ENCODE results near the gene APOL1. TPM values are rescaled to one million over a fixed set of nuclear protein-coding genes. Genes with fewer than 3 reads are reported as not detected.
"Not testable (repeated sequence)": the region's sequence is repeated elsewhere in the genome, so short reads cannot be mapped to it uniquely, and the experiment has no call there.

APOL1 gene
- total RNA-seq, 6 donors from 2014 or later, result 31.9 to 90.5 (median 52.0) TPM

DNA sequence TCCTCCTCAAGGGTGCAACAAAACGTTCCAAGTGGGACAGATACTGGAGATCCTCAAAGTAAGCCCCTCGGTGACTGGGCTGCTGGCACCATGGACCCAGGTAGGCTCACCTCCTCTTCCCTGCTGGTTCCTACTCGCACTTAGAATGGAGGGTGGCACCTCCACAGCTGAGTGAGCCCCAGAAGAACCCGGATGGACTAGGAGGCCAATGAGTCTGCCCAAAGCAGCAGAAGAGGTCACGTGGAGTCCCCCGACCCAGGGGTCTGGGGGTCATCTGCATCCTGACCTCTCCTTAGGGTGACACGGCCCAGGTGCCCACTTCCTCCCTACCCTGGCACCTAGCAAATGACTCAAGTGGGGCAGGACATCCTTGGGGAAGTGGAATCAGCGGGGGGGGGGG is 4.4 kb downstream of the APOL1 start:
- no peak overlapping the region for H3K4me3 ChIP-seq
- peaks cover 0 to 38% (median 14%) of the 10 kb centered on the region in 4 donors for H3K36me3 ChIP-seq
- ATAC-seq (ENCODE audit: low FRiP score in 2 of 2) (no peak), DNase-seq (no peak)
- 83 to 89% methylated on average over 3 to 5 of the region's 8 CpGs for WGBS, 2 donors
- peak overlapping the region in 3 of 4 donors; percentile 50 to 79 (median 68) for H3K27ac ChIP-seq
- H3K9me3 ChIP-seq, result no peaks in the 10 kb centered on the region
- no peak for TF ChIP-seq POLR2A (IDR thresholded peaks at IDR 0.05)
- TF ChIP-seq, protein P1, sequence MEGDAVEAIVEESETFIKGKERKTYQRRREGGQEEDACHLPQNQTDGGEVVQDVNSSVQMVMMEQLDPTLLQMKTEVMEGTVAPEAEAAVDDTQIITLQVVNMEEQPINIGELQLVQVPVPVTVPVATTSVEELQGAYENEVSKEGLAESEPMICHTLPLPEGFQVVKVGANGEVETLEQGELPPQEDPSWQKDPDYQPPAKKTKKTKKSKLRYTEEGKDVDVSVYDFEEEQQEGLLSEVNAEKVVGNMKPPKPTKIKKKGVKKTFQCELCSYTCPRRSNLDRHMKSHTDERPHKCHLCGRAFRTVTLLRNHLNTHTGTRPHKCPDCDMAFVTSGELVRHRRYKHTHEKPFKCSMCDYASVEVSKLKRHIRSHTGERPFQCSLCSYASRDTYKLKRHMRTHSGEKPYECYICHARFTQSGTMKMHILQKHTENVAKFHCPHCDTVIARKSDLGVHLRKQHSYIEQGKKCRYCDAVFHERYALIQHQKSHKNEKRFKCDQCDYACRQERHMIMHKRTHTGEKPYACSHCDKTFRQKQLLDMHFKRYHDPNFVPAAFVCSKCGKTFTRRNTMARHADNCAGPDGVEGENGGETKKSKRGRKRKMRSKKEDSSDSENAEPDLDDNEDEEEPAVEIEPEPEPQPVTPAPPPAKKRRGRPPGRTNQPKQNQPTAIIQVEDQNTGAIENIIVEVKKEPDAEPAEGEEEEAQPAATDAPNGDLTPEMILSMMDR (IDR thresholded peaks at IDR 0.05), result no peak
- H3K4me1 ChIP-seq, result peaks cover 42 to 55% (median 51%) of the 10 kb centered on the region in 4 donors
- no peaks in the 10 kb centered on the region for H3K27me3 ChIP-seq

DNA sequence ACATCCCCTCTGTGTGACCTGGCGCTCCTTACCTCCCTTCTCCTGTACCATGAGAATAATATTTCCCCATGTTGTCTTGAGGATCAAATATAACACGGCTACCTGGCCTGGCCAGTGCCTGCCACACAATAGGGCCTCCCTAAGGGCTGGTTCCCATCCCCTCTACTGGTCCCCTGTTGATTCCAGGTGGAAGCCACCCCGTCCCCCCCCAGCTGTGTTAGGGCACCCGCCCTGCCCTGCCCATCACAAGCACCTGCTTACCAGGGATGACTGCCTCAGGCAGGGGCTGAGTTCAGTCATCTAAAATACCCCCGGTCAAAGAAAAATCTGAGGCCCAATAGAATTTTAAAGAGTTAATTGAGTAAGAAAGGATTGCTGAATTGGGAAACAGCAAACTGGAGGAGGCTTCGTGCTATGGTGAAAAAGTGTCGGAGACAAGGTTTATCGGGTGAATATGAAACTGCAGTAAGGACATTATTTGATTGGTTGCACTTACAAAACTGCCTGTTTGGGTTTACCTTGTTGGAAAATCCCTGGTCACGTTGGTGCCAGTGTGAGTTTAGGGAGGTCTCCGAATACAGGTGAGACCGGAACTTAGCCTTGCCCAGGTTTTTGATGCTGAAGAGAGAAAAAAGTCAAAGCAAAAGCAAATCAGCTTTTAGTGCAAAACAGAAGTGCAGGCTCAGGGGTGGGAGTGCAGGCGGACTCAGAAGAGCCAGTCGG is 5.2 kb downstream of the APOL1 start:
- peak overlapping the region; percentile 6 to 79 (median 59) for H3K27ac ChIP-seq
- DNase-seq (peak in 1 of 2 donors; percentile 36), ATAC-seq (ENCODE audit: low FRiP score in 2 of 2) (no peak)
- peaks cover 37 to 51% (median 47%) of the 10 kb centered on the region in 4 donors for H3K4me1 ChIP-seq
- no peaks in the 10 kb centered on the region for H3K9me3 ChIP-seq
- WGBS, 2 donors, result 84 to 87% methylated on average over 13 of the region's 13 CpGs
- TF ChIP-seq EP300 (IDR thresholded peaks at IDR 0.05), result no peak
- no peak for TF ChIP-seq POLR2AphosphoS5 (IDR thresholded peaks at IDR 0.05)
- no peak for TF ChIP-seq POLR2A (IDR thresholded peaks at IDR 0.05)
- TF ChIP-seq, protein P1 (IDR thresholded peaks at IDR 0.05), result no peak
- H3K4me3 ChIP-seq, result no peak overlapping the region
- H3K36me3 ChIP-seq, result peaks cover 0 to 46% (median 17%) of the 10 kb centered on the region in 4 donors
- no peaks in the 10 kb centered on the region for H3K27me3 ChIP-seq

DNA sequence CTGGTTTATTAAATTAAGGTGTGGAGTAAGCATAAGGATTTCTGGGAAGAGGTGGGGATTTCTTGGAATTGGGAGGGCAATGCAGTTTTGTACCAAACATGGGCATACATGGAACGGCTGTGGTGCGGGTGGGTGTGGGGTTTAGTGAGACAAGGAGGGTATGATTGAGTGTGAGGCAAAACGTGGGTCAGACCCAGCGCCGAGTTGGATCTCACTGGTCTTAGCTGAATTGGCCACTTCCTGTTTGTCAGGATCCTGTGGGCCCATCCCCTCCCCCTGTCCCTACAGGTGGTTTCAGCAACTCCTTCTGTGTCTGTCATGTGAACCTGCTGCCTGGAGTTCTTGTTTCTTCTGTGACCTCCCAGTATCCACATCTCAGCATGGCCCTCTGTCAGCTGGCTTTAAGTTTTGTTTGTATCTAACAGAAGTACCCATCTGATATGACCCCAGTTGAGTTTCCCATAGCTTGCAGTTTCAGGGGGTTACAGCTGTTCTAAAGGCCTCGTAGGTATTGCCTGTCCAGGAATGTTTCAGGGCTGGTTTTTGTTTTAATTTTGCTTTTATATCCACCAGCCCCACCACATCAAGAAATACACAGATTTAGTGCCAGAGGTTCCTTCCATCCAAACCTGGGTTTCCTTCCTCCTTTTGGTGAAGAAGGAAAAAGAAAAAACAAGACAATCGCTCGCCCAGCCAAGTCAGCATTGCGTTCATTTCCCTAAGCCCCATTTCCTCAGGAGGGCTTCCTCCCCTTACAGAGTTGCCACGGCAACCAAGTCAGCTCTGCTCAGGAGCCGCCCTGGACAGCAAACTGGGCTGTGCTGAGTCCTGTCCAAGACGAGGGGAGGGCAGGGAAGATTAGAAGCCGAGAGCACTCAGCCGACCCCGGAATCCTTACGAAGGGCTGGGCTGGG is 6.0 kb downstream of the APOL1 start:
- H3K36me3 ChIP-seq, result peaks cover 0 to 54% (median 19%) of the 10 kb centered on the region in 4 donors
- H3K27ac ChIP-seq, result peak overlapping the region; percentile 6 to 79 (median 59)
- 32 to 45% methylated on average over 16 of the region's 16 CpGs for WGBS, 2 donors
- peak in 1 of 2 donors; percentile 51 for DNase-seq
- H3K4me1 ChIP-seq, result peaks cover 28 to 43% (median 40%) of the 10 kb centered on the region in 4 donors
- ATAC-seq (ENCODE audit: low FRiP score in 2 of 2), result peak in 1 of 2 donors; percentile 70
- no peak overlapping the region for H3K4me3 ChIP-seq
- no peaks in the 10 kb centered on the region for H3K27me3 ChIP-seq
- TF ChIP-seq EP300 (IDR thresholded peaks at IDR 0.05) (no peak), POLR2AphosphoS5 (IDR thresholded peaks at IDR 0.05) (no peak), POLR2A (IDR thresholded peaks at IDR 0.05) (no peak)
- TF ChIP-seq, protein P1 (IDR thresholded peaks at IDR 0.05), result no peak
- H3K9me3 ChIP-seq, result no peaks in the 10 kb centered on the region

DNA sequence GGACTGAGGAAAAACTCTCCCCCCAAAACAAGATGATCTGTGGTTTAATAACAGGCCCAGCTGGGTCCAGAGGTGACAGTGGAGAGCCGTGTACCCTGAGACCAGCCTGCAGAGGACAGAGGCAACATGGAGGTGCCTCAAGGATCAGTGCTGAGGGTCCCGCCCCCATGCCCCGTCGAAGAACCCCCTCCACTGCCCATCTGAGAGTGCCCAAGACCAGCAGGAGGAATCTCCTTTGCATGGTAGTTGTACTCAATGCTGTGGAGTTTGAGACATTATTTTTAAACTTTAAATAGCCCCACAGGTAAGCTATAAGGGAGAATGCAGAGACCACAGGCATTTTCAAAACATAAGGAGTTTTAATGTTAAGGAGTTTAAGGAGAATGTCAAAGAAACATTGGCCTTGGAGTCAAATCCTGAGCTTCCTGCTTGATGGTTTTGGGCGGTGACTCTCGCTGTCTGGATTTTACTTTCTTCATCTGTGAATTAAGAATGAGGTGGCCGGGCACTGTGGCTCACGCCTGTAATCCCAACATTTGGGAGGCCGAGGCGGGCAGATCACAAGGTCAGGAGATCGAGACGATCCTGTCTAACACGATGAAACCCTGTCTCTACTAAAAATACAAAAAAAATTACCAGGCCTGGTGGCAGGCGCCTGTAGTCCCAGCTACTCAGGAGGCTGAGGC is 6.8 kb downstream of the APOL1 start:
- no peak for TF ChIP-seq EP300 (IDR thresholded peaks at IDR 0.05)
- TF ChIP-seq POLR2AphosphoS5 (IDR thresholded peaks at IDR 0.05), result no peak
- TF ChIP-seq POLR2A (IDR thresholded peaks at IDR 0.05), result no peak
- TF ChIP-seq, protein P1 (IDR thresholded peaks at IDR 0.05), result no peak
- Histone ChIP-seq H3K36me3 (peaks cover 0 to 61% (median 23%) of the 10 kb centered on the region in 4 donors), H3K27me3 (no peaks in the 10 kb centered on the region), H3K4me1 (peaks cover 22 to 36% (median 32%) of the 10 kb centered on the region in 4 donors), H3K9me3 (no peaks in the 10 kb centered on the region), H3K4me3 (no peak overlapping the region), H3K27ac (peak overlapping the region in 3 of 4 donors; percentile 50 to 79 (median 68))
- ATAC-seq (ENCODE audit: low FRiP score in 2 of 2) (no peak), DNase-seq (no peak)
- WGBS, 2 donors, result 72 to 88% methylated on average over 12 to 14 of the region's 14 CpGs

DNA sequence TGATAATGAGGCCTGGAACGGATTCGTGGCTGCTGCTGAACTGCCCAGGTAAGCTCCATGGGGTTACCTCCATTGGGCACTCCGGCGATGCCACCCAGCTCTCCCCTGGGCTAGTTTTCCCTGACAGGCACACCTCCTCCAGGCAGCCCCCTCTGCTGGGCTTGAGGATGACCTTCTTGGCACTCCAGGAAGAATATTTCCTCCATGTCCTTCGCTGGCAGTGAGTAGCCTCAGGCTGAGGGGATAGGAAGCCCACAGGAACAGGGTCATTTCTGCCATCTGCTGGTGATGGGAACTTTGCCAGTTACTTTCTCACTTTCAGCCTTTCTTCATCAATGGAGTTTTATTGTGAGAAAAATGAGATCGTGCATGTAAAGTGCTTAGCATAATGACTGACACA is 8.7 kb downstream of the APOL1 start:
- H3K36me3 ChIP-seq, result peaks cover 8 to 79% (median 38%) of the 10 kb centered on the region in 4 donors
- H3K4me1 ChIP-seq, result peaks cover 16 to 26% (median 21%) of the 10 kb centered on the region in 4 donors
- H3K4me3 ChIP-seq; H3K27me3 ChIP-seq; H3K9me3 ChIP-seq; DNase-seq; H3K27ac ChIP-seq; ATAC-seq (ENCODE audit: low FRiP score in 2 of 2): not testable (repeated sequence)
- 80 to 100% methylated on average over 2 to 6 of the region's 6 CpGs for WGBS, 2 donors

DNA sequence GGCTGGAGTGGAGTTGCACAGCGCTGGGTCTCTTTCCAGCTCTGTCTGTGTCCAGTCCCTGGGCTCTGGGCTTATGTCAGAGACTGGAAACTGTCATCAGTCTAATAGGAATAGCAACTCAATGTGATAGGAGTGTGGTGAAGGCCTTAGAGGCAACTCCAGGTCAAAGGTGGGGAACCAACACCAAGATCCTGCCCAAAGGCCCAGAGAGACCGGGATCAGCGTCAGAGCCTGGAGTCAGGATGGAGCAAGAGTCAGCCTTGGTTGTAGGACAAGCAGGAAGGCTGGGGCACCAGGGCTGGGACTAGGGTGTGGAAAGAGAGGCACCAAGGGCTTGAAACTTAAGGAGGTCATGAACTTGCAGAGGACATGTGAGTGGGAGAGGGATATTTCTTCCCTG is 9.4 kb downstream of the APOL1 start:
- H3K9me3 ChIP-seq; ATAC-seq (ENCODE audit: low FRiP score in 2 of 2); H3K27me3 ChIP-seq; DNase-seq; H3K4me3 ChIP-seq; H3K27ac ChIP-seq: not testable (repeated sequence)
- WGBS, 2 donors, result 87 to 97% methylated on average over 3 of the region's 3 CpGs
- H3K36me3 ChIP-seq, result peaks cover 8 to 82% (median 38%) of the 10 kb centered on the region in 4 donors
- H3K4me1 ChIP-seq, result peaks cover 16 to 22% (median 18%) of the 10 kb centered on the region in 4 donors

DNA sequence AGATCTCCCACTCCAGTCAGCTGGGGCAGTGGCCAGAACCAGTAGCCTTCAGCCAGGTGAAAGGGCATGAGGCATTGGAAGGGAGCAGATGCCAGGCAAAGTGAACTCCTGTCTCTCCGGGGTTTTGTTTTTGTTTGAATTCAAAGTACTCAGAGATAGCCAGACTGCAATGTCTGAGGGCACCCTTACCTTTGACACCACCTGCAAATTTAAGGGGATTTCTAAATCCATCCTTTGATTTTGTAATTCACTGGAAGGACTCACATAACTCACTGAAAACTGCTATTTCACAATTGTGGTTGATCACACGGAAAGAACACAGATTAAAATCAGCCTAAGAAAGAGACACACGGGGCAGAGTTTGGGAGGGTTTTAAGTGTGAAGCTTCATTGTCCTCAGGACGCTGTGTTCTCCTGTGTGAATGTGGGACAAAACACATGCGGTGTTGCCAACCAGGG is 10.3 kb downstream of the APOL1 start:
- not testable (repeated sequence) for H3K9me3 ChIP-seq; ATAC-seq (ENCODE audit: low FRiP score in 2 of 2); H3K27me3 ChIP-seq; DNase-seq; H3K27ac ChIP-seq; H3K4me3 ChIP-seq
- 52 to 69% methylated on average over 5 of the region's 5 CpGs for WGBS, 2 donors
- Histone ChIP-seq H3K36me3 (peaks cover 8 to 74% (median 34%) of the 10 kb centered on the region in 4 donors), H3K4me1 (peaks cover 12 to 16% (median 14%) of the 10 kb centered on the region in 4 donors)

All from upper lobe of left lung (tissue), 6 donors.